Activated T-cell treated with anti-CD3 and anti-CD28 coated beads for 4 hours (primary cell): ENCODE results near the gene WIF1.

Source experiments
- DNase-seq: peaks from one replicate; pipeline ENCODE4 v3.0.0-alpha.2; 2020

Gene WIF1

GRCh38 chr12:65121049-65121955 lies at the start of gene WIF1:
Gene WIF1 (minus strand): TSS chr12:65121305. CDS start chr12:65121191, 114 bp downstream.
- peak; percentile 29 for DNase-seq

- DNase-seq = peak; percentile 51
These were observed 49.2 kb upstream of the WIF1 start for GRCh38 chr12:65170209-65170881.

GRCh38 chr12:65169320-65170208 lies 48.5 kb upstream of the WIF1 start, which contains the start of gene LEMD3:
Gene LEMD3 (plus strand): TSS chr12:65169583. CDS start chr12:65169597, 14 bp downstream.
- DNase-seq = peak; percentile 87

- no peak for DNase-seq
These were observed 47.7 kb upstream of the WIF1 start for GRCh38 chr12:65168681-65169319.

GRCh38 chr12:65164774-65165173 lies 43.7 kb upstream of the WIF1 start:
- no peak for DNase-seq

GRCh38 chr12:65164244-65164643 lies 43.1 kb upstream of the WIF1 start:
- DNase-seq = no peak

GRCh38 chr12:65162609-65163008 lies 41.5 kb upstream of the WIF1 start:
- DNase-seq = no peak

GRCh38 chr12:65157091-65157490 lies 36.0 kb upstream of the WIF1 start:
- DNase-seq = no peak

- DNase-seq = no peak
These were observed 35.3 kb upstream of the WIF1 start for GRCh38 chr12:65156366-65156841.

GRCh38 chr12:65155784-65156183 lies 34.7 kb upstream of the WIF1 start:
- DNase-seq = no peak

- no peak for DNase-seq
These were observed 31.5 kb upstream of the WIF1 start for GRCh38 chr12:65152596-65152995.

- no peak for DNase-seq
These were observed 30.9 kb upstream of the WIF1 start for GRCh38 chr12:65152012-65152411.

GRCh38 chr12:65147312-65147905 lies 26.3 kb upstream of the WIF1 start:
- no peak for DNase-seq

GRCh38 chr12:65140738-65141137 lies 19.6 kb upstream of the WIF1 start:
- DNase-seq = no peak

GRCh38 chr12:65139389-65139788 lies 18.3 kb upstream of the WIF1 start:
- DNase-seq = no peak

GRCh38 chr12:65133879-65134278 lies 12.8 kb upstream of the WIF1 start:
- DNase-seq = no peak

- no peak for DNase-seq
These were observed 5.4 kb upstream of the WIF1 start for GRCh38 chr12:65126482-65126881.

GRCh38 chr12:65125975-65126374 lies 4.9 kb upstream of the WIF1 start:
- no peak for DNase-seq

- no peak for DNase-seq
These were observed 4.1 kb upstream of the WIF1 start for GRCh38 chr12:65125247-65125646.

GRCh38 chr12:65123435-65124063 lies 2.4 kb upstream of the WIF1 start:
- DNase-seq = no peak

GRCh38 chr12:65122703-65123102 lies 1.6 kb upstream of the WIF1 start:
- no peak for DNase-seq
